SK-N-SH (cell line): ENCODE results near the gene TRIM27. TPM values are rescaled to one million over a fixed set of nuclear protein-coding genes. Genes with fewer than 3 reads are reported as not detected.

Source experiments
- CTCF ChIA-PET: fragments of 300-600, 350-600 bp; formaldehyde crosslinking; extraction: SDS; loops from one replicate; lab custom pipeline; 2021; lab: Yijun Ruan, JAX
- POLR2A ChIA-PET: fragments of 350-600 bp; sonication (Branson Sonifier 250); formaldehyde crosslinking; extraction: SDS; loops from one replicate; lab custom pipeline; 2020; ENCODE audit warnings: antibody characterized with exemption, inconsistent platforms; lab: Yijun Ruan, JAX
- DNase-seq: peaks from one replicate; pipeline ENCODE4 v3.0.0; 2012
- H2AFZ ChIP-seq: fragments of 200-600 bp; sonication (generic); 2 replicates; pipeline ENCODE4 v1.8.1; 2016; ENCODE audit warnings: antibody characterized with exemption, mild to moderate bottlenecking, low read depth
- H3F3A ChIP-seq: fragments of 200-600 bp; sonication (generic); replicated peaks from 2 replicates; pipeline ENCODE3; 2016; ENCODE audit warnings: antibody characterized with exemption, mild to moderate bottlenecking; ENCODE audit not compliant: insufficient read depth
- H3K27ac ChIP-seq, 2 experiments: fragments of 200-500 bp in 1 of 2; fragments of 200-600 bp in 1 of 2; sonication (Bioruptor generic) in 1 of 2; sonication (generic), shearing (Covaris generic) in 1 of 2; 2 replicates each; pipeline versions ENCODE4 v1.5.1 to v1.6.1; 2014 to 2016; ENCODE audit warnings: low read depth in 2 of 2, inconsistent platforms in 1 of 2, low read length in 1 of 2, mild to moderate bottlenecking in 1 of 2, mixed read lengths in 1 of 2
- H3K27me3 ChIP-seq: fragments of 200-600 bp; sonication (generic), shearing (Covaris generic); 2 replicates; pipeline ENCODE4 v1.6.1; 2016; ENCODE audit warnings: mixed run types; ENCODE audit not compliant: insufficient read depth
- H3K36me3 ChIP-seq, 2 experiments: fragments of 200-500 bp in 1 of 2; fragments of 200-600 bp in 1 of 2; sonication (Bioruptor generic) in 1 of 2; sonication (generic) in 1 of 2; replicated peaks in 1 of 2; 2 replicates each; pipeline versions ENCODE3 to v1.5.1; 2014 to 2016; ENCODE audit warnings: low read length in 1 of 2, mild to moderate bottlenecking in 1 of 2; ENCODE audit not compliant: insufficient read depth in 2 of 2, control insufficient read depth in 1 of 2
- H3K4me1 ChIP-seq, 2 experiments: fragments of 200-500 bp in 1 of 2; fragments of 200-600 bp in 1 of 2; sonication (Bioruptor generic) in 1 of 2; sonication (generic), shearing (Covaris generic) in 1 of 2; 2 replicates each; pipeline versions ENCODE4 v1.5.1 to v1.6.1; 2014 to 2016; ENCODE audit warnings: low read depth in 1 of 2, low read length in 1 of 2, mixed run types in 1 of 2; ENCODE audit not compliant: insufficient read depth in 2 of 2, control insufficient read depth in 1 of 2
- H3K4me2 ChIP-seq: fragments of 200-600 bp; sonication (generic), shearing (Covaris generic); 2 replicates; pipeline ENCODE4 v1.6.1; 2017; ENCODE audit warnings: mixed run types
- H3K4me3 ChIP-seq, 2 experiments: fragments of 200-500 bp in 1 of 2; fragments of 200-600 bp in 1 of 2; sonication (Bioruptor generic) in 1 of 2; sonication (generic), shearing (Covaris generic) in 1 of 2; 2 replicates each; pipeline versions ENCODE4 v1.5.1 to v1.8.1; 2014 to 2016; ENCODE audit warnings: low read depth in 2 of 2, inconsistent platforms in 1 of 2, low read length in 1 of 2, mild to moderate bottlenecking in 1 of 2, mixed read lengths in 1 of 2, moderate library complexity in 1 of 2
- H3K79me2 ChIP-seq: fragments of 200-600 bp; sonication (generic); 2 replicates; pipeline ENCODE4 v1.8.1; 2017; ENCODE audit warnings: mild to moderate bottlenecking; ENCODE audit not compliant: insufficient read depth
- H3K9ac ChIP-seq: fragments of 200-600 bp; sonication (generic); 2 replicates; pipeline ENCODE4 v1.6.1; 2017; ENCODE audit warnings: mixed run types
- H3K9me2 ChIP-seq: fragments of 200-600 bp; sonication (generic); 2 replicates; pipeline ENCODE4 v1.6.1; 2017; ENCODE audit warnings: mixed run types
- H3K9me3 ChIP-seq: fragments of 200-600 bp; sonication (generic); 2 replicates; pipeline ENCODE4 v1.6.1; 2017; ENCODE audit warnings: mixed run types, mild to moderate bottlenecking, moderate library complexity
- H4K20me1 ChIP-seq: fragments of 200-600 bp; sonication (generic); 2 replicates; pipeline ENCODE4 v1.6.1; 2017; ENCODE audit warnings: mild to moderate bottlenecking, mixed run types; ENCODE audit not compliant: insufficient read depth
- CTCF ChIP-seq: fragments of 200-600 bp; sonication (generic); IDR thresholded peaks from 2 replicates; pipeline ENCODE4 v1.6.1; 2017; ENCODE audit warnings: antibody characterized with exemption, mild to moderate bottlenecking, moderate library complexity
- EP300 ChIP-seq, 2 experiments: IDR thresholded peaks; 2 replicates each; pipeline versions ENCODE4 v1.4.0 to v1.6.1; 2012; ENCODE audit warnings: borderline replicate concordance in 1 of 2, low read depth in 1 of 2, low read length in 1 of 2
- EZH2phosphoT487 ChIP-seq: fragments of 200-600 bp; sonication (generic); IDR thresholded peaks from 2 replicates; pipeline ENCODE4 v1.6.1; 2017; ENCODE audit warnings: low read depth, mixed run types, mild to moderate bottlenecking, antibody characterized with exemption, moderate library complexity, borderline replicate concordance
- FOSL2 ChIP-seq: IDR thresholded peaks from 2 replicates; pipeline ENCODE4 v1.4.0; 2012; ENCODE audit warnings: low read depth, mild to moderate bottlenecking, moderate library complexity, borderline replicate concordance
- GABPA ChIP-seq: IDR thresholded peaks from 2 replicates; pipeline ENCODE4 v1.4.0; 2012; ENCODE audit warnings: low read depth, mild to moderate bottlenecking
- IRF3 ChIP-seq: fragments of 150-350 bp; IDR thresholded peaks from 2 replicates; pipeline ENCODE4 v1.6.1; 2016; ENCODE audit warnings: mild to moderate bottlenecking, low read depth, low read length
- MEF2A ChIP-seq: IDR thresholded peaks from 2 replicates; pipeline ENCODE4 v1.4.0; 2012; ENCODE audit warnings: low read depth, borderline replicate concordance
- MXI1 ChIP-seq: IDR thresholded peaks from 2 replicates; pipeline ENCODE4 v1.6.1; 2012; ENCODE audit warnings: mild to moderate bottlenecking, low read depth, low read length, improper control_type of control experiment
- NRF1 ChIP-seq: IDR thresholded peaks from 2 replicates; pipeline ENCODE4 v1.6.1; 2012; ENCODE audit warnings: low read depth, mild to moderate bottlenecking, low read length
- REST ChIP-seq: IDR thresholded peaks from 2 replicates; pipeline ENCODE4 v1.6.1; 2012; ENCODE audit warnings: mild to moderate bottlenecking, low read depth, low read length, moderate library complexity
- TCF12 ChIP-seq: IDR thresholded peaks from 2 replicates; pipeline ENCODE4 v1.4.0; 2012
- TEAD4 ChIP-seq: IDR thresholded peaks from 2 replicates; pipeline ENCODE4 v1.4.0; 2012; ENCODE audit warnings: mild to moderate bottlenecking, borderline replicate concordance; ENCODE audit not compliant: insufficient read depth
- USF1 ChIP-seq: IDR thresholded peaks from 2 replicates; pipeline ENCODE4 v1.4.0; 2012; ENCODE audit warnings: low read depth, borderline replicate concordance
- WGBS: methylation state at CpG from one replicate; pipeline ENCODE4 v1.1.6; 2017; ENCODE audit warnings: low lambda C conversion rate; 5-methylcytosine and 5-hydroxymethylcytosine counted together
- polyA plus RNA-seq, 3 experiments: library from polyadenylated mRNA; depleted of rRNA; stranded (reverse); fragments of >200 nt; gene quantifications; 2 replicates each; pipeline ENCODE4 v1.2.3, GENCODE V29; 2012
- TF ChIP-seq, protein P1 (sequence below): IDR thresholded peaks from 2 replicates; pipeline ENCODE4; 2012

Gene TRIM27
- polyA plus RNA-seq, 1 of the 3 experiments (the other 2 are of a cell fraction): 43.8 TPM

DNA sequence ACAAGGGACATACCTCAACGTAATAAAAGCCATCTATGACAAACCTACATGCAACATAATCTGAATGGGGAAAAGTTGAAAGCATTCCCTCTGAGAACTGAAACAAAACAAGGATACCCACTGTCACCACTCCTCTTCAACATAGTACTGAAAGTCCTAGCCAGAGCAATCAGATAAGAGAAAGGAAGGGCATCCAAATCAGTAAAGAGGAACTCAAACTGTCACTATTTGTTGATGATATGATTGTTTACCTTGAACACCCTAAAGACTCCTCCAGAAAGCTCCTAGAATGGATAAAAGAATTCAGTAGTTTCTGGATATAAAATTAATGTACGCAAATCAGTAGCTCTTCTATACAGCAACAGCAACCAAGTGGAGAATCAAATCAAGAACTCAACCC, 41.9 kb upstream of the TRIM27 start (continued):
- TF ChIP-seq REST (no peak), USF1 (no peak), MEF2A (no peak)

- no peaks in the 10 kb centered on the region for H3K4me1 ChIP-seq
- no peaks in the 10 kb centered on the region for H3K9me2 ChIP-seq
- no peak for DNase-seq
- 28% methylated on average over 3 of the region's 4 CpGs for WGBS
- H3K27ac ChIP-seq: no peak overlapping the region
- H3K9ac ChIP-seq: no peak overlapping the region
- H3K27me3 ChIP-seq: no peaks in the 10 kb centered on the region
- H4K20me1 ChIP-seq: no peaks in the 10 kb centered on the region
- H3K4me2 ChIP-seq: no peak overlapping the region
- ChIA-PET POLR2A (no interaction called here), CTCF (interaction anchor here (1.3 to 1.5 kb wide), 2 partner anchors 20 to 56 kb away, joined by 3 to 4 read pairs; no protein-coding TSS in a partner anchor)
- no peak overlapping the region for H2AFZ ChIP-seq
- no peaks in the 10 kb centered on the region for H3F3A ChIP-seq
- no peak overlapping the region for H3K4me3 ChIP-seq
- no peaks in the 10 kb centered on the region for H3K36me3 ChIP-seq
- TF ChIP-seq, protein P1, sequence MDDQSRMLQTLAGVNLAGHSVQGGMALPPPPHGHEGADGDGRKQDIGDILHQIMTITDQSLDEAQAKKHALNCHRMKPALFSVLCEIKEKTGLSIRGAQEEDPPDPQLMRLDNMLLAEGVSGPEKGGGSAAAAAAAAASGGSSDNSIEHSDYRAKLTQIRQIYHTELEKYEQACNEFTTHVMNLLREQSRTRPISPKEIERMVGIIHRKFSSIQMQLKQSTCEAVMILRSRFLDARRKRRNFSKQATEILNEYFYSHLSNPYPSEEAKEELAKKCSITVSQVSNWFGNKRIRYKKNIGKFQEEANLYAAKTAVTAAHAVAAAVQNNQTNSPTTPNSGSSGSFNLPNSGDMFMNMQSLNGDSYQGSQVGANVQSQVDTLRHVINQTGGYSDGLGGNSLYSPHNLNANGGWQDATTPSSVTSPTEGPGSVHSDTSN: no peak
- TF ChIP-seq CTCF (no peak), IRF3 (no peak), NRF1 (no peak), EP300 (IDR thresholded peaks at IDR 0.05; ENCODE audit: borderline replicate concordance in 1 of 2, low read depth in 1 of 2, low read length in 1 of 2) (no peak), EZH2phosphoT487 (no peak), TEAD4 (no peak), REST (no peak), USF1 (no peak), TCF12 (no peak), FOSL2 (no peak), MXI1 (no peak), GABPA (no peak)
- H3K79me2 ChIP-seq: no peaks in the 10 kb centered on the region
- no peaks in the 10 kb centered on the region for H3K9me3 ChIP-seq
Observed at GRCh38 chr6:28960846-28961500, 37.2 kb upstream of the TRIM27 start.
